DOHH2 (cell line): ENCODE measurements around the gene SMYD2.

ENCODE experiments used
- H3F3A ChIP-seq: fragments of 200-600 bp; sonication (generic), shearing (Covaris generic); 2 replicates; pipeline ENCODE4 v1.6.0; 2016; ENCODE audit warnings: antibody characterized with exemption, mild to moderate bottlenecking; ENCODE audit not compliant: control insufficient read depth, insufficient read depth
- H3K27ac ChIP-seq: fragments of 200-600 bp; sonication (generic); 2 replicates; pipeline ENCODE4 v1.5.1; 2014; ENCODE audit warnings: low read depth, mild to moderate bottlenecking, low read length, moderate library complexity
- H3K27me3 ChIP-seq: fragments of 200-600 bp; sonication (generic); 2 replicates; pipeline ENCODE4 v1.6.1; 2014; ENCODE audit warnings: mild to moderate bottlenecking, low read length, mixed read lengths; ENCODE audit not compliant: control insufficient read depth
- H3K36me3 ChIP-seq: fragments of 200-600 bp; sonication (generic); 2 replicates; pipeline ENCODE4 v1.6.1; 2014; ENCODE audit warnings: mild to moderate bottlenecking, low read length, moderate library complexity, mixed read lengths; ENCODE audit not compliant: control insufficient read depth
- H3K4me1 ChIP-seq: fragments of 200-600 bp; sonication (generic); 2 replicates; pipeline ENCODE4 v1.6.1; 2014; ENCODE audit warnings: mild to moderate bottlenecking, low read length, mixed read lengths; ENCODE audit not compliant: control insufficient read depth
- H3K4me2 ChIP-seq: fragments of 200-600 bp; sonication (generic); 2 replicates; pipeline ENCODE4 v1.6.0; 2014; ENCODE audit warnings: mild to moderate bottlenecking, low read length, moderate library complexity
- H3K4me3 ChIP-seq: fragments of 200-600 bp; sonication (generic); 2 replicates; pipeline ENCODE4 v1.5.1; 2014; ENCODE audit warnings: mild to moderate bottlenecking, low read length, mixed read lengths
- H3K79me2 ChIP-seq: fragments of 200-600 bp; sonication (generic); 2 replicates; pipeline ENCODE4 v1.6.1; 2014; ENCODE audit warnings: mild to moderate bottlenecking, low read length, mixed read lengths; ENCODE audit not compliant: control insufficient read depth
- H3K9me2 ChIP-seq: fragments of 200-600 bp; sonication (generic); replicated peaks from 2 replicates; pipeline ENCODE4 v1.6.1; 2014; ENCODE audit warnings: mild to moderate bottlenecking, low read length, mixed read lengths; ENCODE audit not compliant: control insufficient read depth
- H3K9me3 ChIP-seq: fragments of 200-600 bp; sonication (generic); 2 replicates; pipeline ENCODE4 v1.6.1; 2014; ENCODE audit warnings: antibody characterized with exemption, low read length, mixed read lengths; ENCODE audit not compliant: control insufficient read depth, insufficient read depth
- H4K20me1 ChIP-seq: fragments of 200-600 bp; sonication (generic); 2 replicates; pipeline ENCODE4 v1.6.0; 2014; ENCODE audit warnings: low read depth, mild to moderate bottlenecking, antibody characterized with exemption, low read length, moderate library complexity; ENCODE audit not compliant: control insufficient read depth, insufficient read depth
- EZH2phosphoT487 ChIP-seq: fragments of 200-600 bp; sonication (generic); IDR thresholded peaks from 2 replicates; pipeline ENCODE4 v1.6.1; 2017; ENCODE audit warnings: borderline replicate concordance, mild to moderate bottlenecking, antibody characterized with exemption, low read length, moderate library complexity, mixed read lengths
- TF ChIP-seq, protein P1 (sequence below): fragments of 200-600 bp; sonication (generic); IDR thresholded peaks from one replicate; pipeline ENCODE4 v1.5.1; 2014; ENCODE audit warnings: antibody characterized with exemption, mild to moderate bottlenecking, low read depth, low read length; ENCODE audit not compliant: poor library complexity, severe bottlenecking

The SMYD2 gene

DNA sequence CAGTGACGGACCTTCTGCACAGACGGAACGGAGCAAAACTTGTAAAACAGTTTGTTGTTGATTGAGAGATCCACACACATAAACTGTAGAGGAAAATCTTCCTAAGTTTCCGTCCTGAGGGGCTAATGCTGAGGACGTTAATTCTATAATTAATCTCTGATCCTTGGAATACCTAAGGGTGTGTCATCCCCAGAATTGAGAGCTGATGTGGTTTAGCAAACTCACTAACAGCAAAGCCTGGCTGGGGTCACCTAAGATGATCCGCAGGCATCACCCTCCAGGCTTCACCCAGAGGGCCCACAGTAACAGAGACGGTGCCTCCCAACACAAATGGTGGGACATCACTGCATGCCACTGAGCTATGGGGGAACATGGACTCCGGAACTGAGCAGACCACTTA is 97.5 kb downstream of the SMYD2 start:
- H4K20me1 ChIP-seq, result no peaks in the 10 kb centered on the region
- H3K27ac ChIP-seq, result no peak overlapping the region
- H3K4me1 ChIP-seq, result no peaks in the 10 kb centered on the region
- H3K4me3 ChIP-seq, result no peak overlapping the region
- no peaks in the 10 kb centered on the region for H3F3A ChIP-seq
- H3K9me2 ChIP-seq, result no peaks in the 10 kb centered on the region
- no peaks in the 10 kb centered on the region for H3K27me3 ChIP-seq
- H3K36me3 ChIP-seq, result no peaks in the 10 kb centered on the region
- TF ChIP-seq, protein P1, sequence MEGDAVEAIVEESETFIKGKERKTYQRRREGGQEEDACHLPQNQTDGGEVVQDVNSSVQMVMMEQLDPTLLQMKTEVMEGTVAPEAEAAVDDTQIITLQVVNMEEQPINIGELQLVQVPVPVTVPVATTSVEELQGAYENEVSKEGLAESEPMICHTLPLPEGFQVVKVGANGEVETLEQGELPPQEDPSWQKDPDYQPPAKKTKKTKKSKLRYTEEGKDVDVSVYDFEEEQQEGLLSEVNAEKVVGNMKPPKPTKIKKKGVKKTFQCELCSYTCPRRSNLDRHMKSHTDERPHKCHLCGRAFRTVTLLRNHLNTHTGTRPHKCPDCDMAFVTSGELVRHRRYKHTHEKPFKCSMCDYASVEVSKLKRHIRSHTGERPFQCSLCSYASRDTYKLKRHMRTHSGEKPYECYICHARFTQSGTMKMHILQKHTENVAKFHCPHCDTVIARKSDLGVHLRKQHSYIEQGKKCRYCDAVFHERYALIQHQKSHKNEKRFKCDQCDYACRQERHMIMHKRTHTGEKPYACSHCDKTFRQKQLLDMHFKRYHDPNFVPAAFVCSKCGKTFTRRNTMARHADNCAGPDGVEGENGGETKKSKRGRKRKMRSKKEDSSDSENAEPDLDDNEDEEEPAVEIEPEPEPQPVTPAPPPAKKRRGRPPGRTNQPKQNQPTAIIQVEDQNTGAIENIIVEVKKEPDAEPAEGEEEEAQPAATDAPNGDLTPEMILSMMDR, result no peak
- no peak for TF ChIP-seq EZH2phosphoT487
- H3K79me2 ChIP-seq, result no peaks in the 10 kb centered on the region
- no peaks in the 10 kb centered on the region for H3K9me3 ChIP-seq
- H3K4me2 ChIP-seq, result no peak overlapping the region

DNA sequence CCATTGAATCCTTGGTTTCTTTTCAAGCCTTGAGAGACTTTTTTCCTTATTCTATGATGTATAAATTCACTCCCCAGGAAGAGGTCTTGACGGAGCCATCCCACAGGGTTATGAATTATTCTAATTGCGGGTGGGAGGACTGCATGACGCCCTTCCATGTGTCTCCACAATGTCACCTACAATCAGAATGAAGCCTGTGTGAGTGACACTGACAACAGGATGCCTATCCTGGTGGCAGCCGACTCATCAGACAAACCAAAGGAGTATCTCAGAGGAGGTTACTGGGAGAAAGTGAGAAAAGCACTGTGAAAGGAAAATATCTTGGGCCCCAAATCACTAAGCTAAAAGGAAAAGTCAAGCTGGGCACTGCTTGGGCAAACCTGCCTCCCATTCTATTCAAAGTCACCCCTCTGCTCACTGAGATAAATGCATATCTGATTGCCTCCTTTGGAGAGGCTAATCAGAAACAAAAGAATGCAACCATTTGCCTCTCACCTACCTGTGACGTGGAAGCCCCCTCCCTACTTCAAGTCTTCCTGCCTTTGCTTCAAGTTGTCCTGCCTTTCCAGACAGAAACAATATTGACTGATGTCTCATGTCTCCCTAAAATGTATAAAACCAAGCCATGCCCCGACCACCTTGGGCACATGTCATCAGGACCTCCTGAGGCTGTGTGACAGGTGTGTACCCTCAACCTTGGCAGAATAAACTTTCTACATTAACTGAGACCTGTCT is 98.4 kb downstream of the SMYD2 start:
- TF ChIP-seq, protein P1, result no peak
- no peak for TF ChIP-seq EZH2phosphoT487
- no peaks in the 10 kb centered on the region for H3K9me3 ChIP-seq
- no peaks in the 10 kb centered on the region for H3K79me2 ChIP-seq
- H3K4me2 ChIP-seq, result no peak overlapping the region
- H3K4me1 ChIP-seq, result no peaks in the 10 kb centered on the region
- no peak overlapping the region for H3K27ac ChIP-seq
- no peaks in the 10 kb centered on the region for H3K36me3 ChIP-seq
- H4K20me1 ChIP-seq, result no peaks in the 10 kb centered on the region
- no peaks in the 10 kb centered on the region for H3F3A ChIP-seq
- H3K27me3 ChIP-seq, result no peaks in the 10 kb centered on the region
- no peak overlapping the region for H3K4me3 ChIP-seq
- no peaks in the 10 kb centered on the region for H3K9me2 ChIP-seq

DNA sequence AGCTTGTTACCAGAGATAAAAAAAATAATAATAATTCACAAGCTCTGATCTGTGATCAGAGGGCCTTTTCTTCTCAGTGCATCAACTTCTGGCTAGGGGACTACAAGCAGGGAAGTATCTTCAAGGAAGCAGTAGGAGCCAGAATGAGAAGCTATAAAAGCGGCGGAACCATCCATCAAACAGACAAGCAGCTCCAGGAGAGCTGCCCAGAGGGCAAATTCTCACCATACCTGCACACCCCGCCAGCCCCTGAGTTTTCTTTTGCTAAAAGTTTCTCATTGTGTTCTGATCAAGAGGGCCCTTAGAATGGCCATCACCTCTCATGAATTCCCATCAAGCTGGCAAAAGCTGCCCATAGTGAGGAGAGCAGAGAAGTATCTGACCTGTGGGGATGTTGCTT is 99.4 kb downstream of the SMYD2 start:
- Histone ChIP-seq H3K27me3 (no peaks in the 10 kb centered on the region), H3F3A (no peaks in the 10 kb centered on the region), H3K9me3 (no peaks in the 10 kb centered on the region), H4K20me1 (no peaks in the 10 kb centered on the region), H3K36me3 (no peaks in the 10 kb centered on the region), H3K4me2 (no peak overlapping the region), H3K9me2 (no peaks in the 10 kb centered on the region), H3K4me3 (no peak overlapping the region), H3K4me1 (no peaks in the 10 kb centered on the region), H3K27ac (no peak overlapping the region), H3K79me2 (no peaks in the 10 kb centered on the region)
- no peak for TF ChIP-seq EZH2phosphoT487
- TF ChIP-seq, protein P1, result no peak
